Trophoblast cell (in vitro differentiated cells and primary cell): Measurements from ENCODE around the gene BICD1.

Experiments
- DNase-seq, 2 donors: peaks; one replicate each; pipeline ENCODE4 v3.0.0-alpha.2; 2016
- H2AFZ ChIP-seq: 2 replicates; pipeline ENCODE4 v1.6.1; 2013; ENCODE audit warnings: low read length, moderate library complexity, mild to moderate bottlenecking; ENCODE audit not compliant: insufficient read depth, poor library complexity
- H2AK5ac ChIP-seq: 2 replicates; pipeline ENCODE4 v1.6.1; 2013; ENCODE audit warnings: mild to moderate bottlenecking, low read length
- H2BK120ac ChIP-seq: 2 replicates; pipeline ENCODE4 v1.6.1; 2013; ENCODE audit warnings: low read length, mild to moderate bottlenecking, moderate library complexity; ENCODE audit not compliant: insufficient read depth, poor library complexity
- H2BK12ac ChIP-seq: 2 replicates; pipeline ENCODE4 v1.6.1; 2013; ENCODE audit warnings: mild to moderate bottlenecking, low read length, moderate library complexity
- H2BK5ac ChIP-seq: 2 replicates; pipeline ENCODE4 v1.6.1; 2013; ENCODE audit warnings: low read length, low read depth, moderate library complexity, mild to moderate bottlenecking; ENCODE audit not compliant: poor library complexity
- H3K14ac ChIP-seq: 2 replicates; pipeline ENCODE4 v1.6.1; 2013; ENCODE audit warnings: mild to moderate bottlenecking, low read length
- H3K18ac ChIP-seq: 2 replicates; pipeline ENCODE4 v1.6.1; 2013; ENCODE audit warnings: mild to moderate bottlenecking, low read length
- H3K23ac ChIP-seq: 2 replicates; pipeline ENCODE4 v1.6.1; 2013; ENCODE audit warnings: low read length
- H3K27ac ChIP-seq: 2 replicates; pipeline ENCODE4 v1.5.1; 2013; ENCODE audit warnings: low read depth, mild to moderate bottlenecking, inconsistent platforms, low read length, moderate library complexity
- H3K27me3 ChIP-seq: 2 replicates; pipeline ENCODE4 v1.6.1; 2013; ENCODE audit warnings: inconsistent platforms, mild to moderate bottlenecking, low read length, moderate library complexity; ENCODE audit not compliant: insufficient read depth
- H3K36me3 ChIP-seq, 2 experiments: 1 replicate in 1 of 2; 2 replicates in 1 of 2; pipeline ENCODE4 v1.6.1; 2013; ENCODE audit warnings: low read length in 2 of 2, mild to moderate bottlenecking in 2 of 2, moderate library complexity in 1 of 2; ENCODE audit not compliant: insufficient read depth in 2 of 2, control insufficient read depth in 1 of 2
- H3K4ac ChIP-seq: 2 replicates; pipeline ENCODE4 v1.6.1; 2013; ENCODE audit warnings: low read depth, mild to moderate bottlenecking, low read length, moderate library complexity
- H3K4me1 ChIP-seq, 2 experiments: 1 replicate in 1 of 2; 2 replicates in 1 of 2; pipeline ENCODE4 v1.6.1; 2013; ENCODE audit warnings: low read length in 2 of 2, mild to moderate bottlenecking in 2 of 2, moderate library complexity in 1 of 2; ENCODE audit not compliant: insufficient read depth in 2 of 2, control insufficient read depth in 1 of 2
- H3K4me2 ChIP-seq: 2 replicates; pipeline ENCODE4 v1.6.1; 2013; ENCODE audit warnings: inconsistent platforms, mild to moderate bottlenecking, low read length, moderate library complexity
- H3K4me3 ChIP-seq: 2 replicates; pipeline ENCODE4 v1.5.1; 2013; ENCODE audit warnings: mild to moderate bottlenecking, low read depth, low read length, inconsistent platforms
- H3K79me1 ChIP-seq: one replicate; pipeline ENCODE4 v1.6.1; 2013; ENCODE audit warnings: low read length
- H3K79me2 ChIP-seq: 2 replicates; pipeline ENCODE4 v1.6.1; 2013; ENCODE audit warnings: low read length, mild to moderate bottlenecking; ENCODE audit not compliant: control insufficient read depth, insufficient read depth, poor library complexity
- H3K9ac ChIP-seq: 2 replicates; pipeline ENCODE4 v1.6.1; 2013; ENCODE audit warnings: mild to moderate bottlenecking, low read length
- H3K9me3 ChIP-seq: 2 replicates; pipeline ENCODE4 v1.6.1; 2013; ENCODE audit warnings: low read depth, mild to moderate bottlenecking, control low read depth, inconsistent platforms, low read length; ENCODE audit not compliant: insufficient read depth
- H4K12ac ChIP-seq: 2 replicates; pipeline ENCODE4 v1.6.1; 2013; ENCODE audit warnings: low read depth, mild to moderate bottlenecking, low read length, moderate library complexity
- H4K8ac ChIP-seq: 2 replicates; pipeline ENCODE4 v1.6.1; 2013; ENCODE audit warnings: low read depth, mild to moderate bottlenecking, low read length, moderate library complexity
- H4K91ac ChIP-seq: one replicate; pipeline ENCODE4 v1.6.1; 2013; ENCODE audit warnings: low read depth, mild to moderate bottlenecking, low read length, moderate library complexity
- WGBS: extraction: QIAGEN DNeasy Blood & Tissue Kit; methylation state at CpG from one replicate; pipeline ENCODE4 v1.1.7; 2013; ENCODE audit warnings: missing lambda C conversion rate; ENCODE audit not compliant: insufficient read length, insufficient coverage; ENCODE audit errors: extremely low coverage; 5-methylcytosine and 5-hydroxymethylcytosine counted together

The BICD1 gene

DNA sequence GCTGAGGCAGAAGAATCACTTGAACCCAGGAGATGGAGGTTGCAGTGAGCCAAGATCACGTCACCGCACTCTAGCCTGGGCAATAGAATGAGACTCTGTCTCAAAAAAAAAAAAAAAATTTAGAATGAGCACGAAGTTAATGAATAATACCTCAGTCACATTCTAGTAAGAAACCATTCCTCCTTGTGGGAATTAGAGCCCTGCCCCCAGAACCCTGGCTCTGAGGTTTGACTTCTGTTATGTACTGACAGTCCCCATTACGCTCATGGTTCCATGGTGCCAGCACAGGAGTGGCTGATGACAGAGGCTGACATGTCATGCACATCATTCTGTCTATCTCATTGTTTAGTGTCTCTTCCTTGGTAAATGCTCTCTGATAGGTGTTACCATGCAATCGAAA is 160.1 kb downstream of the BICD1 start:
- Histone ChIP-seq H2AFZ (no peak overlapping the region), H4K8ac (no peak overlapping the region), H3K4me3 (no peak overlapping the region), H3K4me1 (peaks cover 5 to 6% of the 10 kb centered on the region in 2 experiments), H2AK5ac (no peak overlapping the region), H3K27me3 (no peaks in the 10 kb centered on the region), H3K27ac (no peak overlapping the region), H3K9me3 (no peaks in the 10 kb centered on the region), H3K36me3 (no peaks in the 10 kb centered on the region), H3K23ac (no peak overlapping the region), H3K4ac (no peak overlapping the region), H2BK120ac (no peak overlapping the region), H2BK12ac (no peak overlapping the region), H4K12ac (no peak overlapping the region), H4K91ac (no peak overlapping the region), H2BK5ac (no peak overlapping the region), H3K79me1 (peaks cover 3% of the 10 kb centered on the region), H3K9ac (no peak overlapping the region), H3K79me2 (no peaks in the 10 kb centered on the region), H3K4me2 (no peak overlapping the region), H3K18ac (peak overlapping the region; percentile 30), H3K14ac (no peak overlapping the region)
- no CpG with 5 or more reads among the region's 5 CpGs for WGBS
- no peak for DNase-seq

DNA sequence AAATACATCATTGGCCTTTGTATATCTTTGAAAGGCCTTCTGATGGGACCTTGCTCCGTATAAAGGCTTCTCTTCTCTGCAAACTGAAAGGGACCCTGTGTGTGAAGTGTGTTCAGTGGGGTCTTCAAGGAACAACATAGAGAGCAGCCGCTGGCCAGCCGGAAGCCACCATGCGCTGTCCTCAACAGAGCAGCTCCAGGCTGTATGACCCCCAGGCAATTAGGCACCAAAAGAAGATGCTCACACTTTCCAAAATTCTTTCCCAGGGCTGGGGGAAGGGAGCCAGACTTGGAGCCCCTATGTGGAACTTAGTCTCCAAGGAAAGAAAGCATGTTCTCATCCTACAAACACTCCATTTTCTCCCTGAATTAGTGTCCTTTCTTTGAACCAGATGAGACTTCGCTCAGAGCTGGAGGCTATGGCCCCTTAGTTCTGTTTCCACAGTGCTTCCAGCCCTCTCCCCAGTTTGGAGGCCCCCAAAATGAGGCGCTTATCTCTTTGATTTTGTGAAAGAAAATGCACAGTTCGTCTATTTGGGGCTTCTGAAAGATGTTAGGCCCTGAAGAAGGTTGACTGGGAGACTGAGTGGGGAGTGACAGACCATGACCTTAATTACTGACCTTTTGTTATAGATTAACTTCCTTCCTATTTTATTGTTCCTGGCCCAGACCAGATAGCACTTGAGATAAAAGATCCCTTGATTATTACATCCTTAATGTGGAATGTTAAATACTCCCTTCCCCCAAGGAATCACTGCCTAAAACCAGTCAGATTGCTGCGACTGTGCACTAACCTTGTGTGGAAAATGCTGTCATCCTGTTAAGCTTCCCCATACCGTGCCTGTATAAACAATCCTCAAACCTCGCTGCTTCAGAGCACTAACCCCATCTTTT is 164.4 kb downstream of the BICD1 start:
- Histone ChIP-seq H3K14ac (peak overlapping the region; percentile 43), H4K12ac (no peak overlapping the region), H3K4me2 (no peak overlapping the region), H3K4ac (no peak overlapping the region), H2BK12ac (peak overlapping the region; percentile 36), H3K9me3 (no peaks in the 10 kb centered on the region), H3K36me3 (no peaks in the 10 kb centered on the region), H3K79me1 (peaks cover 3% of the 10 kb centered on the region), H3K23ac (no peak overlapping the region), H2AK5ac (no peak overlapping the region), H3K4me3 (no peak overlapping the region), H2AFZ (no peak overlapping the region), H4K91ac (no peak overlapping the region), H4K8ac (no peak overlapping the region), H2BK5ac (peak overlapping the region; percentile 56), H3K4me1 (peaks cover 5 to 8% of the 10 kb centered on the region in 2 experiments), H3K9ac (no peak overlapping the region), H3K79me2 (no peaks in the 10 kb centered on the region), H3K18ac (no peak overlapping the region), H3K27me3 (no peaks in the 10 kb centered on the region), H3K27ac (peak overlapping the region; percentile 22), H2BK120ac (peak overlapping the region; percentile 31)
- DNase-seq: no peak
- WGBS: no CpG with 5 or more reads among the region's 10 CpGs

- H3K4me2 ChIP-seq: no peak overlapping the region
- no peak overlapping the region for H2BK120ac ChIP-seq
- whole genome bisulfite sequencing: no CpG with 5 or more reads among the region's 2 CpGs
Observed at GRCh38 chr12:32272465-32272864, 165.8 kb downstream of the BICD1 start.

GRCh38 chr12:32273063-32273522 is 166.4 kb downstream of the BICD1 start:
- no peak overlapping the region for H3K18ac ChIP-seq
- no peak overlapping the region for H3K23ac ChIP-seq
- H3K36me3 ChIP-seq: no peaks in the 10 kb centered on the region
- H3K27me3 ChIP-seq: no peaks in the 10 kb centered on the region
- H3K4ac ChIP-seq: no peak overlapping the region
- no peak overlapping the region for H2AK5ac ChIP-seq
- DNase-seq: no peak
- no peak overlapping the region for H2BK120ac ChIP-seq
- no peaks in the 10 kb centered on the region for H3K9me3 ChIP-seq
- H2AFZ ChIP-seq: no peak overlapping the region
- peaks cover 3% of the 10 kb centered on the region for H3K79me1 ChIP-seq
- no peaks in the 10 kb centered on the region for H3K79me2 ChIP-seq
- peaks cover 5 to 8% of the 10 kb centered on the region in 2 experiments for H3K4me1 ChIP-seq
- no peak overlapping the region for H3K27ac ChIP-seq
- no peak overlapping the region for H4K91ac ChIP-seq
- H3K14ac ChIP-seq: no peak overlapping the region
- no peak overlapping the region for H3K4me2 ChIP-seq
- H3K4me3 ChIP-seq: no peak overlapping the region
- no peak overlapping the region for H4K12ac ChIP-seq
- no CpG with 5 or more reads among the region's 4 CpGs for WGBS
- no peak overlapping the region for H4K8ac ChIP-seq
- no peak overlapping the region for H2BK12ac ChIP-seq
- no peak overlapping the region for H2BK5ac ChIP-seq
- no peak overlapping the region for H3K9ac ChIP-seq

More at GRCh38 chr12:32272465-32272864, 165.8 kb downstream of the BICD1 start:
- no peak overlapping the region for H4K12ac ChIP-seq
- H3K18ac ChIP-seq: no peak overlapping the region
- H2AK5ac ChIP-seq: no peak overlapping the region
- H3K79me2 ChIP-seq: no peaks in the 10 kb centered on the region
- H3K4me3 ChIP-seq: no peak overlapping the region
- no peak overlapping the region for H2BK12ac ChIP-seq
- H4K91ac ChIP-seq: no peak overlapping the region
- H2AFZ ChIP-seq: no peak overlapping the region
- no peak for DNase-seq
- no peak overlapping the region for H4K8ac ChIP-seq
- H3K36me3 ChIP-seq: no peaks in the 10 kb centered on the region
- H3K14ac ChIP-seq: no peak overlapping the region
- H3K27me3 ChIP-seq: no peaks in the 10 kb centered on the region
- no peak overlapping the region for H3K27ac ChIP-seq
- H3K9ac ChIP-seq: no peak overlapping the region
- no peak overlapping the region for H3K4ac ChIP-seq
- H3K23ac ChIP-seq: no peak overlapping the region
- H3K9me3 ChIP-seq: no peaks in the 10 kb centered on the region
- peaks cover 3% of the 10 kb centered on the region for H3K79me1 ChIP-seq
- peaks cover 5 to 8% of the 10 kb centered on the region in 2 experiments for H3K4me1 ChIP-seq
- no peak overlapping the region for H2BK5ac ChIP-seq
